HG02938 (cell line): ENCODE measurements around the gene ZNF443.
"Not testable (repeated sequence)": the region's sequence is repeated elsewhere in the genome, so short reads cannot be mapped to it uniquely, and the experiment has no call there.

Experiments
- ATAC-seq: cut with Tn5 transposase; IDR thresholded peaks from one replicate; pipeline ENCODE4 v1.9.1; 2021; ENCODE audit warnings: mild to moderate bottlenecking, moderate library complexity; ENCODE audit not compliant: unreplicated experiment

ZNF443 gene

GRCh38 chr19:12425236-12425887, 15.5 kb downstream of the ZNF443 start:
- no peak for ATAC-seq

- not testable (repeated sequence) for ATAC-seq
Observed at GRCh38 chr19:12417273-12417672, 23.5 kb downstream of the ZNF443 start.

GRCh38 chr19:12411893-12412292, 28.9 kb downstream of the ZNF443 start:
- no peak for ATAC-seq

GRCh38 chr19:12400633-12401502, 40.0 kb downstream of the ZNF443 start, which contains the start of gene ZNF799:
TSS of gene ZNF799 (minus strand) at chr19:12401271. CDS start at chr19:12401070, 201 bp downstream.
- ATAC-seq: peak; percentile 75

- peak; percentile 47 for ATAC-seq
Observed at GRCh38 chr19:12399901-12400632, 40.8 kb downstream of the ZNF443 start.

- not testable (repeated sequence) for ATAC-seq
Observed at GRCh38 chr19:12391148-12391547, 49.7 kb downstream of the ZNF443 start.

GRCh38 chr19:12386365-12386764, 54.5 kb downstream of the ZNF443 start:
- not testable (repeated sequence) for ATAC-seq

- ATAC-seq: no peak
Observed at GRCh38 chr19:12380444-12380737, 60.4 kb downstream of the ZNF443 start.

- ATAC-seq: no peak
Observed at GRCh38 chr19:12379732-12380443, 60.9 kb downstream of the ZNF443 start.
